Measurements from ENCODE around the gene CYTH4. TPM values are rescaled to one million over a fixed set of nuclear protein-coding genes. Genes with fewer than 3 reads are reported as not detected.

CYTH4 gene
- total RNA-seq, 1 donor from 2014 or later, result not detected

GRCh38 chr22:37300551-37301017 is 18.3 kb downstream of the CYTH4 start:
- H3K4me3 ChIP-seq, result no peak overlapping the region
- no peak overlapping the region for H3K4me3 Mint-ChIP-seq
- H3K36me3 Mint-ChIP-seq, result no peaks in the 10 kb centered on the region
- peak overlapping the region; percentile 12 for H3K27ac Mint-ChIP-seq
- H3K36me3 ChIP-seq, result no peaks in the 10 kb centered on the region
- H3K27me3 Mint-ChIP-seq (ENCODE audit: insufficient read depth, low read depth), result peaks cover 13% of the 10 kb centered on the region
- H3F3A ChIP-seq (ENCODE audit: low read depth), result peaks cover 21% of the 10 kb centered on the region
- no peaks in the 10 kb centered on the region for H4K20me1 ChIP-seq (ENCODE audit: low read depth)
- H3K27me3 ChIP-seq, result no peaks in the 10 kb centered on the region
- H3K9me3 Mint-ChIP-seq, result no peaks in the 10 kb centered on the region
- H3K4me2 ChIP-seq, result no peak overlapping the region
- no peak overlapping the region for H3K9ac ChIP-seq
- no peaks in the 10 kb centered on the region for H3K9me3 ChIP-seq (ENCODE audit: low read depth)
- TF ChIP-seq, protein P1, sequence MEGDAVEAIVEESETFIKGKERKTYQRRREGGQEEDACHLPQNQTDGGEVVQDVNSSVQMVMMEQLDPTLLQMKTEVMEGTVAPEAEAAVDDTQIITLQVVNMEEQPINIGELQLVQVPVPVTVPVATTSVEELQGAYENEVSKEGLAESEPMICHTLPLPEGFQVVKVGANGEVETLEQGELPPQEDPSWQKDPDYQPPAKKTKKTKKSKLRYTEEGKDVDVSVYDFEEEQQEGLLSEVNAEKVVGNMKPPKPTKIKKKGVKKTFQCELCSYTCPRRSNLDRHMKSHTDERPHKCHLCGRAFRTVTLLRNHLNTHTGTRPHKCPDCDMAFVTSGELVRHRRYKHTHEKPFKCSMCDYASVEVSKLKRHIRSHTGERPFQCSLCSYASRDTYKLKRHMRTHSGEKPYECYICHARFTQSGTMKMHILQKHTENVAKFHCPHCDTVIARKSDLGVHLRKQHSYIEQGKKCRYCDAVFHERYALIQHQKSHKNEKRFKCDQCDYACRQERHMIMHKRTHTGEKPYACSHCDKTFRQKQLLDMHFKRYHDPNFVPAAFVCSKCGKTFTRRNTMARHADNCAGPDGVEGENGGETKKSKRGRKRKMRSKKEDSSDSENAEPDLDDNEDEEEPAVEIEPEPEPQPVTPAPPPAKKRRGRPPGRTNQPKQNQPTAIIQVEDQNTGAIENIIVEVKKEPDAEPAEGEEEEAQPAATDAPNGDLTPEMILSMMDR (IDR thresholded peaks at IDR 0.05), result no peak
- TF ChIP-seq EZH2 (IDR thresholded peaks at IDR 0.05) (no peak), EZH2phosphoT487 (IDR thresholded peaks at IDR 0.05) (no peak)
- H3K79me2 ChIP-seq (ENCODE audit: low read depth), result no peaks in the 10 kb centered on the region
- no peak overlapping the region for H2AFZ ChIP-seq (replicated peaks)
- no peak overlapping the region for H3K27ac ChIP-seq
- peaks cover 19% of the 10 kb centered on the region for H3K4me1 Mint-ChIP-seq
- H3K4me1 ChIP-seq, result peaks cover 20% of the 10 kb centered on the region
- DNase-seq (ENCODE audit: low spot score), result no peak

GRCh38 chr22:37301144-37301830 is 19.0 kb downstream of the CYTH4 start:
- no peak overlapping the region for H2AFZ ChIP-seq (replicated peaks)

DNA sequence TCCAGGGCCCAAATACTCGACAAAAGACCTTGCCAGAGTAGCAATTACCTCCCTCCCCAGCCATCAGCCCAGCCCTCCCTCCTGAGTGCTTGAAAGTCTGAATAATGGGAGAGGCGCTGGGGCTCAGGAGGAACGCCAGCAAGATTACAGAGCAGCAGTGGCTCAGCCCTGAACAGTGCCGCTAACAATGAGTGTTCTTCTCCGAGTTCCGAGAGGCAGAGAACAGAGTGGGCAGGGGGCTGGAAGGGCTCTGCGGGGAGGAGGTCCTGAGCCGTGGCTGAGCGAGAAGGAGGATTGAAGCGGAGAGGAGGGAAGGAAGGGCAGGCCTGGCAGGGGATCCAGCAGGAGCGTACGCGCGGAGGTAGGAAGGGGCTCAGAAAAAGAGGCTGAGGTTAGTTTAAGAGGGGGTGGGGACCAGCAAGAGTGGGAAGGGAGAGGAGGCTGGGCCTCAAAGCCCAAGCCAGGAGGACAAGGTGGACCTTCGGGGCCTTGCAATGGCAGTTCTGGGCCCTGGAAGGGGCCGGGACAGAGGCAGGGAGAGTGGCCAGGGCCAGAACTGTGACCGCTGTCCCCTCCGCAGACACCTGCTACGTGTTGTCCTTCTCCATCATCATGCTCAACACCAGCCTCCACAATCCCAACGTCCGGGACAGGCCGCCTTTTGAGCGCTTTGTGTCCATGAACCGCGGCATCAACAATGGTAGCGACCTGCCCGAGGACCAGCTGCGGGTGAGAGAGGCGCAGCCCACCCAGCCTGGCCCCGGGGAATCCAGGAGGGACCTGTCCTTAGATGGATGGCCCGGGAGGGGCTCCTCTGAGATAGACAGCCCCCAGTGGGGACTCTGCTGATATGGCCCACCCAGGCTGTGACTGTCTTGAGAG is 20.6 kb downstream of the CYTH4 start:
- no peak overlapping the region for H3K27ac ChIP-seq
- peaks cover 12% of the 10 kb centered on the region for H3K27me3 Mint-ChIP-seq (ENCODE audit: insufficient read depth, low read depth)
- no peaks in the 10 kb centered on the region for H3K79me2 ChIP-seq (ENCODE audit: low read depth)
- no peaks in the 10 kb centered on the region for H3K9me3 ChIP-seq (ENCODE audit: low read depth)
- peak overlapping the region; percentile 81 for H3K27ac Mint-ChIP-seq
- H3K4me3 ChIP-seq, result peak overlapping the region; percentile 18
- peak; percentile 71 for DNase-seq (ENCODE audit: low spot score)
- H3K9ac ChIP-seq, result no peak overlapping the region
- H3K36me3 Mint-ChIP-seq, result no peaks in the 10 kb centered on the region
- H3F3A ChIP-seq (ENCODE audit: low read depth), result peaks cover 38% of the 10 kb centered on the region
- H3K4me2 ChIP-seq, result peak overlapping the region; percentile 62
- no peak overlapping the region for H2AFZ ChIP-seq (replicated peaks)
- peaks cover 33% of the 10 kb centered on the region for H3K4me1 Mint-ChIP-seq
- peaks cover 28% of the 10 kb centered on the region for H3K4me1 ChIP-seq
- H3K4me3 Mint-ChIP-seq, result no peak overlapping the region
- no peaks in the 10 kb centered on the region for H3K27me3 ChIP-seq
- no peaks in the 10 kb centered on the region for H3K36me3 ChIP-seq
- no peaks in the 10 kb centered on the region for H4K20me1 ChIP-seq (ENCODE audit: low read depth)
- H3K9me3 Mint-ChIP-seq, result no peaks in the 10 kb centered on the region
- TF ChIP-seq EZH2 (IDR thresholded peaks at IDR 0.05), result no peak
- TF ChIP-seq, protein P1 (IDR thresholded peaks at IDR 0.05), result no peak

More at GRCh38 chr22:37301144-37301830, 19.0 kb downstream of the CYTH4 start:
- Histone ChIP-seq H3K9ac (no peak overlapping the region), H3K9me3 (ENCODE audit: low read depth) (no peaks in the 10 kb centered on the region), H4K20me1 (ENCODE audit: low read depth) (no peaks in the 10 kb centered on the region), H3K4me3 (no peak overlapping the region), H3K27ac (no peak overlapping the region), H3F3A (ENCODE audit: low read depth) (peaks cover 28% of the 10 kb centered on the region), H3K4me1 (peaks cover 20% of the 10 kb centered on the region), H3K36me3 (no peaks in the 10 kb centered on the region), H3K27me3 (no peaks in the 10 kb centered on the region), H3K4me2 (no peak overlapping the region), H3K79me2 (ENCODE audit: low read depth) (no peaks in the 10 kb centered on the region)
- Mint-ChIP-seq H3K27me3 (ENCODE audit: insufficient read depth, low read depth) (peaks cover 13% of the 10 kb centered on the region), H3K27ac (no peak overlapping the region), H3K4me3 (no peak overlapping the region), H3K36me3 (no peaks in the 10 kb centered on the region), H3K4me1 (peaks cover 19% of the 10 kb centered on the region), H3K9me3 (no peaks in the 10 kb centered on the region)
- TF ChIP-seq EZH2 (IDR thresholded peaks at IDR 0.05) (no peak), EZH2phosphoT487 (IDR thresholded peaks at IDR 0.05) (no peak)
- TF ChIP-seq, protein P1 (IDR thresholded peaks at IDR 0.05), result no peak
- no peak for DNase-seq (ENCODE audit: low spot score)

Measured in neural progenitor cell (in vitro differentiated cells).